GM04504 (cell line): ENCODE measurements around the gene UBE2H.

Source experiments
- DNase-seq: peaks from one replicate; pipeline ENCODE4 v3.0.0-alpha.2; 2012; ENCODE audit warnings: low read depth

UBE2H gene

GRCh38 chr7:129785685-129786514 is 166.9 kb downstream of the UBE2H start:
- DNase-seq, result no peak

GRCh38 chr7:129784783-129785684 is 167.7 kb downstream of the UBE2H start:
- DNase-seq, result no peak

GRCh38 chr7:129784437-129784782 is 168.3 kb downstream of the UBE2H start:
- DNase-seq, result no peak

GRCh38 chr7:129783584-129783919 is 169.2 kb downstream of the UBE2H start:
- no peak for DNase-seq

GRCh38 chr7:129782818-129783583 is 169.8 kb downstream of the UBE2H start:
- no peak for DNase-seq

- DNase-seq, result no peak
Measured at GRCh38 chr7:129781928-129782817, 170.6 kb downstream of the UBE2H start.

- DNase-seq, result no peak
Measured at GRCh38 chr7:129780974-129781927, 171.5 kb downstream of the UBE2H start.
